Measurements from ENCODE around the gene STIM2. TPM values are rescaled to one million over a fixed set of nuclear protein-coding genes. Genes with fewer than 3 reads are reported as not detected.

Gene STIM2
- total RNA-seq, 1 experiment from 2014 or later, result 30.2 TPM

GRCh38 chr4:27048429-27049238 lies 188.0 kb downstream of the STIM2 start:
- H3F3A ChIP-seq (ENCODE audit: insufficient read depth, low read depth), result no peaks in the 10 kb centered on the region
- BruUV-seq (replicated peaks), result no TSS peak
- peak overlapping the region; percentile 19; the same call in 1 of the 2 replicates for H3K4me3 ChIP-seq
- no peaks in the 10 kb centered on the region for H3K27me3 ChIP-seq (ENCODE audit: insufficient read depth, low read depth)
- no peaks in the 10 kb centered on the region for H3K79me2 ChIP-seq (ENCODE audit: low read depth)
- H3K36me3 ChIP-seq (ENCODE audit: low read depth), result no peaks in the 10 kb centered on the region
- no peaks in the 10 kb centered on the region for H3K9me2 ChIP-seq (ENCODE audit: insufficient read depth)
- POLR2A ChIA-PET (ENCODE audit: unreplicated experiment), result no interaction called here
- H3K4me1 ChIP-seq (replicated peaks; ENCODE audit: insufficient read depth), result no peaks in the 10 kb centered on the region
- DNase-seq, result peak in 1 of 2 experiments; percentile 4
- peak overlapping the region; percentile 52 for H3K4me2 ChIP-seq
- peak; percentile 70 for TF ChIP-seq CTCF (conservative IDR thresholded peaks at IDR 0.05)
- no peak for TF ChIP-seq EZH2 (IDR thresholded peaks at IDR 0.05; ENCODE audit: low read depth)
- H4K20me1 ChIP-seq (ENCODE audit: insufficient read depth), result no peaks in the 10 kb centered on the region
- no peak overlapping the region for H3K27ac ChIP-seq
- CTCF ChIA-PET, result interaction anchor here (0.6 to 0.7 kb wide), 2 partner anchors 269 to 759 kb away, joined by 4 to 8 read pairs; no protein-coding TSS in a partner anchor
- H2AFZ ChIP-seq, result no peak overlapping the region
- no peaks in the 10 kb centered on the region for H3K9me3 ChIP-seq (ENCODE audit: insufficient read depth, low read depth)
- intact Hi-C loops (cut with micrococcal nuclease; ENCODE audit: unreplicated experiment), result loop anchor here (1.0 kb wide), 1 partner anchor 270 kb away; no protein-coding TSS in a partner anchor

- DNase-seq, result no peak
- Histone ChIP-seq H3K4me2 (no peak overlapping the region), H4K20me1 (ENCODE audit: insufficient read depth) (no peaks in the 10 kb centered on the region), H3K79me2 (ENCODE audit: low read depth) (no peaks in the 10 kb centered on the region), H2AFZ (no peak overlapping the region), H3K4me1 (replicated peaks; ENCODE audit: insufficient read depth) (no peaks in the 10 kb centered on the region), H3K9me3 (ENCODE audit: insufficient read depth, low read depth) (no peaks in the 10 kb centered on the region), H3F3A (ENCODE audit: insufficient read depth, low read depth) (no peaks in the 10 kb centered on the region), H3K4me3 (no peak overlapping the region), H3K27ac (no peak overlapping the region), H3K36me3 (ENCODE audit: low read depth) (no peaks in the 10 kb centered on the region), H3K27me3 (ENCODE audit: insufficient read depth, low read depth) (no peaks in the 10 kb centered on the region), H3K9me2 (ENCODE audit: insufficient read depth) (no peaks in the 10 kb centered on the region)
- POLR2A ChIA-PET (ENCODE audit: unreplicated experiment), result no interaction called here
- TF ChIP-seq CTCF (conservative IDR thresholded peaks at IDR 0.05), result no peak
- intact Hi-C loops (cut with micrococcal nuclease; ENCODE audit: unreplicated experiment), result no loop called here
- no TSS peak for BruUV-seq (replicated peaks)
- CTCF ChIA-PET, result interaction anchor here (0.7 kb wide), 1 partner anchor 758 kb away, joined by 4 read pairs; no protein-coding TSS in a partner anchor
Measured at GRCh38 chr4:27049239-27049829, 188.7 kb downstream of the STIM2 start.

GRCh38 chr4:27050731-27051130 lies 190.1 kb downstream of the STIM2 start:
- H4K20me1 ChIP-seq (ENCODE audit: insufficient read depth), result no peaks in the 10 kb centered on the region
- H3K9me2 ChIP-seq (ENCODE audit: insufficient read depth), result no peaks in the 10 kb centered on the region
- no peaks in the 10 kb centered on the region for H3K27me3 ChIP-seq (ENCODE audit: insufficient read depth, low read depth)
- no peak overlapping the region for H3K27ac ChIP-seq
- H3K9me3 ChIP-seq (ENCODE audit: insufficient read depth, low read depth), result no peaks in the 10 kb centered on the region
- CTCF ChIA-PET, result no interaction called here
- intact Hi-C loops (cut with micrococcal nuclease; ENCODE audit: unreplicated experiment), result no loop called here
- H3K4me3 ChIP-seq, result no peak overlapping the region
- no peak overlapping the region for H2AFZ ChIP-seq
- H3K4me2 ChIP-seq, result no peak overlapping the region
- POLR2A ChIA-PET (ENCODE audit: unreplicated experiment), result no interaction called here
- no peaks in the 10 kb centered on the region for H3K36me3 ChIP-seq (ENCODE audit: low read depth)
- TF ChIP-seq CTCF (conservative IDR thresholded peaks at IDR 0.05) (no peak), EZH2 (IDR thresholded peaks at IDR 0.05; ENCODE audit: low read depth) (no peak)
- H3F3A ChIP-seq (ENCODE audit: insufficient read depth, low read depth), result no peaks in the 10 kb centered on the region
- no TSS peak for BruUV-seq (replicated peaks)
- H3K4me1 ChIP-seq (replicated peaks; ENCODE audit: insufficient read depth), result no peaks in the 10 kb centered on the region
- H3K79me2 ChIP-seq (ENCODE audit: low read depth), result no peaks in the 10 kb centered on the region
- no peak for DNase-seq

Measured in PC-9 (cell line).